ENCODE results near the gene ASIC2. TPM values are rescaled to one million over a fixed set of nuclear protein-coding genes. Genes with fewer than 3 reads are reported as not detected.

The ASIC2 gene
- total RNA-seq, 1 donor: not detected

DNA sequence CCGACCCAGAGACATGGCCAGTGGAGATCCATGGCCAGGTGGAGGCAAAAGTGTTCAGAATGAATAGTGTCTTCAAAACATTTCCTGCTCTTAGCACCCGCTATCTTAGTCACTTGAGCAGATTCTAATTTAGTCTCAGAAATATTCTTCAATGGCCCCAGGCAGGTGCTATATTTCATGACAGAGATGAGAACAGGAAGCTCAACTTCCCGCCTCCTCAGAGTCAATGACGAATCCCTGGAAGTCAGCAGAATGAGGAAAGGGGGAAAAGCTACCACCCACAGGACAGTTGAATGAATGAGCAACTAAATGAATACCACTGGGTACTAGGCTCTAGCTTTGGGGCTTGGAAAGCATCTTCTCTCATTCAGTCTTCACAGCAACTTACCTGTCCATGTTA is 147.2 kb downstream of the ASIC2 start:
- Histone ChIP-seq H3K4me3 (ENCODE audit: insufficient read depth, low read length) (no peak overlapping the region), H2AFZ (ENCODE audit: low read length) (no peak overlapping the region)

GRCh38 chr17:33144837-33145236 is 148.3 kb downstream of the ASIC2 start:
- Histone ChIP-seq H3K79me2 (ENCODE audit: insufficient read depth, low read length) (no peaks in the 10 kb centered on the region), H3K9me3 (ENCODE audit: low read depth, low read length) (peaks cover 2% of the 10 kb centered on the region), H3K27ac (ENCODE audit: low read depth, low read length) (no peak overlapping the region), H3K4me3 (ENCODE audit: insufficient read depth, low read length) (no peak overlapping the region), H2AFZ (ENCODE audit: low read length) (no peak overlapping the region), H3K4me2 (ENCODE audit: insufficient read depth, low read length) (no peak overlapping the region), H3K36me3 (ENCODE audit: insufficient read depth, low read length) (no peaks in the 10 kb centered on the region), H3K27me3 (ENCODE audit: insufficient read depth, low read length) (no peaks in the 10 kb centered on the region), H3K4me1 (ENCODE audit: insufficient read depth, low read length) (no peaks in the 10 kb centered on the region), H4K20me1 (ENCODE audit: insufficient read depth, low read length) (no peaks in the 10 kb centered on the region)
- DNase-seq (ENCODE audit: insufficient read length, low spot score, missing footprints): no peak
- TF ChIP-seq, protein P1, sequence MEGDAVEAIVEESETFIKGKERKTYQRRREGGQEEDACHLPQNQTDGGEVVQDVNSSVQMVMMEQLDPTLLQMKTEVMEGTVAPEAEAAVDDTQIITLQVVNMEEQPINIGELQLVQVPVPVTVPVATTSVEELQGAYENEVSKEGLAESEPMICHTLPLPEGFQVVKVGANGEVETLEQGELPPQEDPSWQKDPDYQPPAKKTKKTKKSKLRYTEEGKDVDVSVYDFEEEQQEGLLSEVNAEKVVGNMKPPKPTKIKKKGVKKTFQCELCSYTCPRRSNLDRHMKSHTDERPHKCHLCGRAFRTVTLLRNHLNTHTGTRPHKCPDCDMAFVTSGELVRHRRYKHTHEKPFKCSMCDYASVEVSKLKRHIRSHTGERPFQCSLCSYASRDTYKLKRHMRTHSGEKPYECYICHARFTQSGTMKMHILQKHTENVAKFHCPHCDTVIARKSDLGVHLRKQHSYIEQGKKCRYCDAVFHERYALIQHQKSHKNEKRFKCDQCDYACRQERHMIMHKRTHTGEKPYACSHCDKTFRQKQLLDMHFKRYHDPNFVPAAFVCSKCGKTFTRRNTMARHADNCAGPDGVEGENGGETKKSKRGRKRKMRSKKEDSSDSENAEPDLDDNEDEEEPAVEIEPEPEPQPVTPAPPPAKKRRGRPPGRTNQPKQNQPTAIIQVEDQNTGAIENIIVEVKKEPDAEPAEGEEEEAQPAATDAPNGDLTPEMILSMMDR (IDR thresholded peaks at IDR 0.05; ENCODE audit: extremely low read depth, low read depth, low read length): no peak

More for the DNA sequence above, 147.2 kb downstream of the ASIC2 start:
- TF ChIP-seq, protein P1 (IDR thresholded peaks at IDR 0.05; ENCODE audit: extremely low read depth, low read depth, low read length): no peak
- H3K27me3 ChIP-seq (ENCODE audit: insufficient read depth, low read length): no peaks in the 10 kb centered on the region
- H3K36me3 ChIP-seq (ENCODE audit: insufficient read depth, low read length): no peaks in the 10 kb centered on the region
- H3K4me1 ChIP-seq (ENCODE audit: insufficient read depth, low read length): no peaks in the 10 kb centered on the region
- H3K79me2 ChIP-seq (ENCODE audit: insufficient read depth, low read length): no peaks in the 10 kb centered on the region
- H3K9me3 ChIP-seq (ENCODE audit: low read depth, low read length): no peaks in the 10 kb centered on the region
- no peaks in the 10 kb centered on the region for H4K20me1 ChIP-seq (ENCODE audit: insufficient read depth, low read length)
- no peak overlapping the region for H3K4me2 ChIP-seq (ENCODE audit: insufficient read depth, low read length)
- no peak overlapping the region for H3K27ac ChIP-seq (ENCODE audit: low read depth, low read length)
- no peak for DNase-seq (ENCODE audit: insufficient read length, low spot score, missing footprints)

DNA sequence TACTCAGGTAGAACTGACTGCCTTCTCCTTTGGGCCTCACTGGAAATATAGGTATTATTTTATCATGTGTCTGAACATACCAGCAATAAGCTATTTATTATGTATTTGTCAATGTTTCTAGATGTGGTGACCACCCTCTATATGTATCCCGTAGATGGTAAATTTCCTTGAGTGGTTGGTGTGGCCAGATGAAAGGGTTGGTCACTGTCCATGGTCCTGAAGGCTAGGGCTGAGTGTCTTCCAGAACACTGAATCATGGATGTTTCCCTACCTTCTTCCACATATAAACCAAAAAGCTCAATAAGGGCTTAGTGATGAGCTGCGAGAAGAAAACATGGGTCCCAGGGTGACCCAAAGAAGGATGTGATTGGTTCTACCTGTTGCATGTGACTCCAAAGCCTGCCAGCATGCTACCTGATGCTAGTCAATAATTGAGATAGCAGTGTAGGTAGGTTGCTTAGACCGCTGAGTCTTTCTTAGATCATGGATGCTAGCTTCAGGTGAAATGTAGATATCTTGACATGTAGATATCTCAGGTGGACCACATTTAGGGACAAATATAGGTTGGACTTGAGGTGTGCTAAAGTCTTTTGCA is 150.3 kb downstream of the ASIC2 start:
- no peak overlapping the region for H3K27ac ChIP-seq (ENCODE audit: low read depth, low read length)
- H3K27me3 ChIP-seq (ENCODE audit: insufficient read depth, low read length): no peaks in the 10 kb centered on the region
- H3K79me2 ChIP-seq (ENCODE audit: insufficient read depth, low read length): no peaks in the 10 kb centered on the region
- H3K9me3 ChIP-seq (ENCODE audit: low read depth, low read length): peaks cover 2% of the 10 kb centered on the region
- H3K4me1 ChIP-seq (ENCODE audit: insufficient read depth, low read length): no peaks in the 10 kb centered on the region
- H3K4me2 ChIP-seq (ENCODE audit: insufficient read depth, low read length): no peak overlapping the region
- H3K36me3 ChIP-seq (ENCODE audit: insufficient read depth, low read length): no peaks in the 10 kb centered on the region
- H3K4me3 ChIP-seq (ENCODE audit: insufficient read depth, low read length): no peak overlapping the region
- no peak overlapping the region for H2AFZ ChIP-seq (ENCODE audit: low read length)
- H4K20me1 ChIP-seq (ENCODE audit: insufficient read depth, low read length): no peaks in the 10 kb centered on the region
- TF ChIP-seq, protein P1 (IDR thresholded peaks at IDR 0.05; ENCODE audit: extremely low read depth, low read depth, low read length): no peak
- DNase-seq (ENCODE audit: insufficient read length, low spot score, missing footprints): no peak

GRCh38 chr17:33140413-33141099 is 152.5 kb downstream of the ASIC2 start:
- Histone ChIP-seq H3K79me2 (ENCODE audit: insufficient read depth, low read length) (no peaks in the 10 kb centered on the region), H3K27ac (ENCODE audit: low read depth, low read length) (no peak overlapping the region), H3K27me3 (ENCODE audit: insufficient read depth, low read length) (no peaks in the 10 kb centered on the region), H3K9me3 (ENCODE audit: low read depth, low read length) (peaks cover 2% of the 10 kb centered on the region), H2AFZ (ENCODE audit: low read length) (no peak overlapping the region), H3K4me3 (ENCODE audit: insufficient read depth, low read length) (no peak overlapping the region), H4K20me1 (ENCODE audit: insufficient read depth, low read length) (no peaks in the 10 kb centered on the region), H3K4me2 (ENCODE audit: insufficient read depth, low read length) (no peak overlapping the region), H3K4me1 (ENCODE audit: insufficient read depth, low read length) (no peaks in the 10 kb centered on the region), H3K36me3 (ENCODE audit: insufficient read depth, low read length) (no peaks in the 10 kb centered on the region)
- TF ChIP-seq, protein P1 (IDR thresholded peaks at IDR 0.05; ENCODE audit: extremely low read depth, low read depth, low read length): no peak
- no peak for DNase-seq (ENCODE audit: insufficient read length, low spot score, missing footprints)

Data from osteoblast (primary cell).